Measurements from ENCODE around the gene EIF1AD. TPM values are rescaled to one million over a fixed set of nuclear protein-coding genes. Genes with fewer than 3 reads are reported as not detected.
A peak's percentile ranks its signal among the peaks of the same experiment; 100 is the strongest.

The EIF1AD gene
- total RNA-seq, 2 experiments from 2014 or later, result 51.1 to 63.2 TPM

GRCh38 chr11:66047541-66048365 lies 45.8 kb upstream of the EIF1AD start:
- intact Hi-C loops (cut with micrococcal nuclease; ENCODE audit: unreplicated experiment), result no loop called here
- POLR2A ChIA-PET, result interaction anchor here (0.6 kb wide), 1 partner anchor 71 kb away, joined by 3 read pairs; no protein-coding TSS in a partner anchor
- BruUV-seq (replicated peaks), result no TSS peak
- H2AFZ ChIP-seq (ENCODE audit: low read length), result no peak overlapping the region
- no peak overlapping the region for H3K4me2 ChIP-seq (ENCODE audit: low read length)
- peaks cover 25% of the 10 kb centered on the region for H3K4me1 ChIP-seq (ENCODE audit: insufficient read depth, low read length, poor library complexity, severe bottlenecking)
- H3K9me3 ChIP-seq (ENCODE audit: low read length), result no peaks in the 10 kb centered on the region
- H3K36me3 ChIP-seq (ENCODE audit: insufficient read depth, low read length), result 0 out of 2 replicates have a peak, but pooled peaks cover 4% of the 10 kb centered on the region
- no peaks in the 10 kb centered on the region for H4K20me1 ChIP-seq (ENCODE audit: insufficient read depth, low read length)
- peaks cover 6% of the 10 kb centered on the region for H3K79me2 ChIP-seq (ENCODE audit: insufficient read depth, low read depth, low read length)
- no peaks in the 10 kb centered on the region for H3K9me2 ChIP-seq (ENCODE audit: insufficient read depth, low read length)
- CTCF ChIA-PET (ENCODE audit: unreplicated experiment), result interaction anchor here (0.5 kb wide), 1 partner anchor 241 kb away, joined by 8 read pairs; the partner anchor contains the start of gene YIF1A
- H3K27ac ChIP-seq (ENCODE audit: low read depth, low read length, poor library complexity, severe bottlenecking), result no peak overlapping the region
- no peak for DNase-seq (ENCODE audit: low spot score)
- TF ChIP-seq, protein P1, sequence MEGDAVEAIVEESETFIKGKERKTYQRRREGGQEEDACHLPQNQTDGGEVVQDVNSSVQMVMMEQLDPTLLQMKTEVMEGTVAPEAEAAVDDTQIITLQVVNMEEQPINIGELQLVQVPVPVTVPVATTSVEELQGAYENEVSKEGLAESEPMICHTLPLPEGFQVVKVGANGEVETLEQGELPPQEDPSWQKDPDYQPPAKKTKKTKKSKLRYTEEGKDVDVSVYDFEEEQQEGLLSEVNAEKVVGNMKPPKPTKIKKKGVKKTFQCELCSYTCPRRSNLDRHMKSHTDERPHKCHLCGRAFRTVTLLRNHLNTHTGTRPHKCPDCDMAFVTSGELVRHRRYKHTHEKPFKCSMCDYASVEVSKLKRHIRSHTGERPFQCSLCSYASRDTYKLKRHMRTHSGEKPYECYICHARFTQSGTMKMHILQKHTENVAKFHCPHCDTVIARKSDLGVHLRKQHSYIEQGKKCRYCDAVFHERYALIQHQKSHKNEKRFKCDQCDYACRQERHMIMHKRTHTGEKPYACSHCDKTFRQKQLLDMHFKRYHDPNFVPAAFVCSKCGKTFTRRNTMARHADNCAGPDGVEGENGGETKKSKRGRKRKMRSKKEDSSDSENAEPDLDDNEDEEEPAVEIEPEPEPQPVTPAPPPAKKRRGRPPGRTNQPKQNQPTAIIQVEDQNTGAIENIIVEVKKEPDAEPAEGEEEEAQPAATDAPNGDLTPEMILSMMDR (conservative IDR thresholded peaks at IDR 0.05; ENCODE audit: low read length), result no peak
- TF ChIP-seq EZH2phosphoT487 (IDR thresholded peaks at IDR 0.05; ENCODE audit: borderline replicate concordance, low read depth, low read length), result no peak
- no peak overlapping the region for H3K4me3 ChIP-seq (ENCODE audit: low read depth, low read length, poor library complexity, severe bottlenecking)

DNA sequence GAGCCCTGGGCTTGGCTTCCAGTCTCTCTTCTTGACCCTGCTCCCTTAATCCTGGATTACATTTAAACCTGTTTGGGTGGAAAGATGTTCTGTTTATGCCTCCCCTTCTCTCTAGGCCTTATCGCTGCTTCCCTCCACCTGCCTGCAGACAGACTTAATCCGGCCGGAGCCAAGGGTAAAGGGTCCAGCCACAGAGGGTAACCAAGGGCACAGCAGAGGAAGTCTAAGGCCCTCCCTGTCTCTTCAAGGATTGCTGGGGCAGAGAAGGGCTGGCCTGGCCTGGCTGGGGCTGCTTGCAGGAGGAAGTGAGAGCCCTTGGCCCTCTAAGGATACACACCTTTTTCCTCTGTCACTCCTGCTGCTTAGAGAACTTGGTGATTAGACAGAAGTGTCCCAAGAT lies 44.9 kb upstream of the EIF1AD start:
- intact Hi-C loops (cut with micrococcal nuclease; ENCODE audit: unreplicated experiment), result no loop called here
- no TSS peak for BruUV-seq (replicated peaks)
- Histone ChIP-seq H4K20me1 (ENCODE audit: insufficient read depth, low read length) (no peaks in the 10 kb centered on the region), H3K4me2 (ENCODE audit: low read length) (no peak overlapping the region), H3K27ac (ENCODE audit: low read depth, low read length, poor library complexity, severe bottlenecking) (no peak overlapping the region), H3K36me3 (ENCODE audit: insufficient read depth, low read length) (no peaks in the 10 kb centered on the region), H3K9me3 (ENCODE audit: low read length) (no peaks in the 10 kb centered on the region), H3K79me2 (ENCODE audit: insufficient read depth, low read depth, low read length) (no peaks in the 10 kb centered on the region), H3K4me3 (ENCODE audit: low read depth, low read length, poor library complexity, severe bottlenecking) (no peak overlapping the region), H3K4me1 (ENCODE audit: insufficient read depth, low read length, poor library complexity, severe bottlenecking) (peaks cover 25% of the 10 kb centered on the region), H2AFZ (ENCODE audit: low read length) (no peak overlapping the region), H3K9me2 (ENCODE audit: insufficient read depth, low read length) (no peaks in the 10 kb centered on the region)
- TF ChIP-seq, protein P1 (conservative IDR thresholded peaks at IDR 0.05; ENCODE audit: low read length), result no peak
- no peak for TF ChIP-seq EZH2phosphoT487 (IDR thresholded peaks at IDR 0.05; ENCODE audit: borderline replicate concordance, low read depth, low read length)
- POLR2A ChIA-PET, result no interaction called here
- CTCF ChIA-PET (ENCODE audit: unreplicated experiment), result no interaction called here
- DNase-seq (ENCODE audit: low spot score), result no peak

- TF ChIP-seq EZH2phosphoT487 (IDR thresholded peaks at IDR 0.05; ENCODE audit: borderline replicate concordance, low read depth, low read length), result no peak
- TF ChIP-seq, protein P1 (conservative IDR thresholded peaks at IDR 0.05; ENCODE audit: low read length), result peak; percentile 94
- POLR2A ChIA-PET, result interaction anchor here (0.8 to 1.7 kb wide), 4 partner anchors 9 to 187 kb away, joined by 3 to 7 read pairs (median 4); partner anchors contain the start of gene CFL1
Measured at GRCh38 chr11:66045177-66045639, 43.3 kb upstream of the EIF1AD start.

More at GRCh38 chr11:66045177-66045639, 43.3 kb upstream of the EIF1AD start:
- Histone ChIP-seq H3K36me3 (ENCODE audit: insufficient read depth, low read length) (no peaks in the 10 kb centered on the region), H2AFZ (ENCODE audit: low read length) (peak overlapping the region; percentile 63; the same call in 1 of the 2 replicates), H3K27ac (ENCODE audit: low read depth, low read length, poor library complexity, severe bottlenecking) (no peak overlapping the region), H3K9me2 (ENCODE audit: insufficient read depth, low read length) (no peaks in the 10 kb centered on the region), H3K4me2 (ENCODE audit: low read length) (peak overlapping the region; percentile 61), H4K20me1 (ENCODE audit: insufficient read depth, low read length) (no peaks in the 10 kb centered on the region), H3K9me3 (ENCODE audit: low read length) (no peaks in the 10 kb centered on the region), H3K79me2 (ENCODE audit: insufficient read depth, low read depth, low read length) (no peaks in the 10 kb centered on the region), H3K4me3 (ENCODE audit: low read depth, low read length, poor library complexity, severe bottlenecking) (peak overlapping the region; percentile 16), H3K4me1 (ENCODE audit: insufficient read depth, low read length, poor library complexity, severe bottlenecking) (peaks cover 15% of the 10 kb centered on the region)
- BruUV-seq (replicated peaks), result no TSS peak
- intact Hi-C loops (cut with micrococcal nuclease; ENCODE audit: unreplicated experiment), result no loop called here
- CTCF ChIA-PET (ENCODE audit: unreplicated experiment), result interaction anchor here (0.5 to 2.0 kb wide), 8 partner anchors 9 to 92 kb away, joined by 3 to 7 read pairs (median 5); no protein-coding TSS in a partner anchor
- peak; percentile 92 for DNase-seq (ENCODE audit: low spot score)

All from OCI-LY7 (cell line).